PC-9 (cell line): ENCODE measurements around the gene CCDC33.

ENCODE experiments used
- EZH2 ChIP-seq: fragments of 200-600 bp; sonication (generic); IDR thresholded peaks from 2 replicates; pipeline ENCODE4 v1.8.0; 2017; ENCODE audit warnings: antibody characterized with exemption, low read depth
- TF ChIP-seq, protein P1 (sequence below): fragments of 200-600 bp; sonication (generic); conservative IDR thresholded peaks from 2 replicates; pipeline ENCODE4 v1.6.1; 2017; ENCODE audit warnings: mixed run types, antibody characterized with exemption, mild to moderate bottlenecking, moderate library complexity

DNA sequence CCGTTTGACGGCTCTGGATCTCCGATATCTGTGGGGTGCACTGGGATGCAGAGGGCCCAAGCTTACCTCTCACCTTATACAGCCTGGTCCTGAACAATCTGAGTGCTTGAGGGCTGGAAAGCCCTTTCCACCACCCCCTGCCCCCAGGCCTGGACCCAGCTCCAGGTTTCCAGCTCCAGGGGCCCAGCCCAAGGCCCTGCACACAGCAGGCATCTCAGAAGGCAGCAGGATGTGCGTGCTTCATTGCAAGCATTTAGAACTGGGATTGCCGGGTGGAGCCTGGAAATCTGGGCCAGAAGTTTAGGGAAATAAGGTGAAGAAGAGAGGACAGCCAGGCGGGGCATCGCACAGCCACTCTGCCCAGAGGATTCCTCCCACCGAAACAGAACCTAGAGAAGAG lies 25.6 kb downstream of the CCDC33 start:
- no peak for TF ChIP-seq EZH2
- TF ChIP-seq, protein P1, sequence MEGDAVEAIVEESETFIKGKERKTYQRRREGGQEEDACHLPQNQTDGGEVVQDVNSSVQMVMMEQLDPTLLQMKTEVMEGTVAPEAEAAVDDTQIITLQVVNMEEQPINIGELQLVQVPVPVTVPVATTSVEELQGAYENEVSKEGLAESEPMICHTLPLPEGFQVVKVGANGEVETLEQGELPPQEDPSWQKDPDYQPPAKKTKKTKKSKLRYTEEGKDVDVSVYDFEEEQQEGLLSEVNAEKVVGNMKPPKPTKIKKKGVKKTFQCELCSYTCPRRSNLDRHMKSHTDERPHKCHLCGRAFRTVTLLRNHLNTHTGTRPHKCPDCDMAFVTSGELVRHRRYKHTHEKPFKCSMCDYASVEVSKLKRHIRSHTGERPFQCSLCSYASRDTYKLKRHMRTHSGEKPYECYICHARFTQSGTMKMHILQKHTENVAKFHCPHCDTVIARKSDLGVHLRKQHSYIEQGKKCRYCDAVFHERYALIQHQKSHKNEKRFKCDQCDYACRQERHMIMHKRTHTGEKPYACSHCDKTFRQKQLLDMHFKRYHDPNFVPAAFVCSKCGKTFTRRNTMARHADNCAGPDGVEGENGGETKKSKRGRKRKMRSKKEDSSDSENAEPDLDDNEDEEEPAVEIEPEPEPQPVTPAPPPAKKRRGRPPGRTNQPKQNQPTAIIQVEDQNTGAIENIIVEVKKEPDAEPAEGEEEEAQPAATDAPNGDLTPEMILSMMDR = no peak
